HEK293 (cell line): ENCODE measurements around the gene MAML3.

Experiments
- CTCF ChIP-seq: fragments of 450-650 bp; formaldehyde crosslinking; IDR thresholded peaks from 2 replicates; pipeline ENCODE4 v1.5.1; 2016; ENCODE audit warnings: missing biosample characterization, missing genetic modification characterization
- GLI4 ChIP-seq: fragments of 450-650 bp; formaldehyde crosslinking; IDR thresholded peaks from 2 replicates; pipeline ENCODE4 v1.5.1; 2016; ENCODE audit warnings: missing biosample characterization, missing genetic modification characterization
- PRDM10 ChIP-seq: fragments of 450-650 bp; formaldehyde crosslinking; IDR thresholded peaks from 2 replicates; pipeline ENCODE4 v1.5.1; 2016; ENCODE audit warnings: missing biosample characterization, missing genetic modification characterization
- REPIN1 ChIP-seq: fragments of 450-650 bp; formaldehyde crosslinking; IDR thresholded peaks from 2 replicates; pipeline ENCODE4 v1.5.1; 2017; ENCODE audit warnings: missing biosample characterization, missing genetic modification characterization, low read depth
- SETDB1 ChIP-seq: IDR thresholded peaks from one replicate; pipeline ENCODE4 v1.6.1; 2017; ENCODE audit warnings: mild to moderate bottlenecking, low read length, moderate library complexity, mixed read lengths; ENCODE audit not compliant: insufficient read length
- SP2 ChIP-seq: fragments of 450-650 bp; formaldehyde crosslinking; IDR thresholded peaks from 2 replicates; pipeline ENCODE4 v1.5.1; 2016; ENCODE audit warnings: missing biosample characterization, missing genetic modification characterization
- ZEB2 ChIP-seq: fragments of 450-650 bp; formaldehyde crosslinking; IDR thresholded peaks from 2 replicates; pipeline ENCODE4 v1.5.1; 2016; ENCODE audit warnings: missing biosample characterization, missing genetic modification characterization
- ZFHX2 ChIP-seq: fragments of 450-650 bp; formaldehyde crosslinking; conservative IDR thresholded peaks from 2 replicates; pipeline ENCODE4 v1.5.1; 2016; ENCODE audit warnings: missing biosample characterization, missing genetic modification characterization
- ZNF155 ChIP-seq: fragments of 450-650 bp; formaldehyde crosslinking; IDR thresholded peaks from 2 replicates; pipeline ENCODE4 v1.5.1; 2016; ENCODE audit warnings: missing biosample characterization, missing genetic modification characterization
- ZNF280D ChIP-seq: fragments of 450-650 bp; formaldehyde crosslinking; IDR thresholded peaks from 2 replicates; pipeline ENCODE4 v1.5.1; 2016; ENCODE audit warnings: missing biosample characterization, missing genetic modification characterization
- ZNF561 ChIP-seq: fragments of 450-650 bp; IDR thresholded peaks from 2 replicates; pipeline ENCODE4 v1.5.1; 2018; ENCODE audit warnings: missing biosample characterization, missing genetic modification characterization, borderline replicate concordance
- ZNF747 ChIP-seq: fragments of 450-650 bp; formaldehyde crosslinking; IDR thresholded peaks from 2 replicates; pipeline ENCODE4 v1.5.1; 2016; ENCODE audit warnings: missing biosample characterization, missing genetic modification characterization
- ZNF792 ChIP-seq: fragments of 450-650 bp; formaldehyde crosslinking; IDR thresholded peaks from 2 replicates; pipeline ENCODE4 v1.5.1; 2016; ENCODE audit warnings: missing biosample characterization, missing genetic modification characterization

- TF ChIP-seq CTCF (no peak), SP2 (tag by site-specific recombination) (no peak), REPIN1 (no peak), ZNF561 (tag by site-specific recombination) (no peak), ZNF792 (tag by site-specific recombination) (no peak), SETDB1 (no peak), ZNF155 (tag by site-specific recombination) (no peak), ZEB2 (no peak), GLI4 (tag by site-specific recombination) (no peak), ZNF280D (tag by site-specific recombination) (no peak), ZNF747 (tag by site-specific recombination) (no peak), ZFHX2 (tag by site-specific recombination) (no peak), PRDM10 (tag by site-specific recombination) (no peak)
Observed at GRCh38 chr4:139834226-139834662, 319.7 kb downstream of the MAML3 start.
